Coronary artery (tissue), 2 donors: Measurements from ENCODE around the gene MSGN1.
"Not testable (repeated sequence)": the region's sequence is repeated elsewhere in the genome, so short reads cannot be mapped to it uniquely, and the experiment has no call there.

Experiments used
- DNase-seq: peaks from one replicate; pipeline ENCODE4 v3.0.0-alpha.2; 2017; ENCODE audit warnings: low spot score
- H3K27ac ChIP-seq, 2 donors: fragments of 200-600 bp; sonication (generic); one replicate each; pipeline ENCODE4 v1.5.1; 2016 to 2019
- H3K4me3 ChIP-seq: fragments of 200-600 bp; sonication (generic); 2 replicates; pipeline ENCODE4 v1.5.1; 2016; ENCODE audit warnings: mild to moderate bottlenecking, moderate library complexity
- CTCF ChIP-seq: fragments of 200-600 bp; sonication (generic); IDR thresholded peaks from one replicate; pipeline ENCODE4 v1.5.1; 2019; ENCODE audit warnings: antibody characterized with exemption

The MSGN1 gene

GRCh38 chr2:17815468-17816184 is 634 bp upstream of the MSGN1 start:
- H3K27ac ChIP-seq: no peak overlapping the region
- TF ChIP-seq CTCF: no peak
- DNase-seq: no peak
- H3K4me3 ChIP-seq: no peak overlapping the region

GRCh38 chr2:17818235-17818815 is 2.1 kb downstream of the MSGN1 start:
- DNase-seq: no peak
- TF ChIP-seq CTCF: no peak
- Histone ChIP-seq H3K27ac (no peak overlapping the region), H3K4me3 (no peak overlapping the region)

GRCh38 chr2:17821080-17821479 is 4.8 kb downstream of the MSGN1 start:
- Histone ChIP-seq H3K27ac (peak overlapping the region in 1 of 2 donors; percentile 17), H3K4me3 (no peak overlapping the region)
- no peak for TF ChIP-seq CTCF
- DNase-seq: no peak

GRCh38 chr2:17821535-17822444 is 5.5 kb downstream of the MSGN1 start:
- H3K4me3 ChIP-seq: no peak overlapping the region
- DNase-seq: no peak
- peak overlapping the region; percentile 5 to 21 for H3K27ac ChIP-seq
- no peak for TF ChIP-seq CTCF

GRCh38 chr2:17822445-17823117 is 6.3 kb downstream of the MSGN1 start:
- Histone ChIP-seq H3K4me3 (no peak overlapping the region), H3K27ac (peak overlapping the region in 1 of 2 donors; percentile 21)
- no peak for TF ChIP-seq CTCF
- DNase-seq: no peak

- not testable (repeated sequence) for H3K27ac ChIP-seq, H3K4me3 ChIP-seq, DNase-seq
These were observed 7.4 kb downstream of the MSGN1 start for GRCh38 chr2:17823646-17824045.

GRCh38 chr2:17827316-17827715 is 11.1 kb downstream of the MSGN1 start:
- no peak for DNase-seq
- H3K27ac ChIP-seq: no peak overlapping the region
- H3K4me3 ChIP-seq: no peak overlapping the region
- TF ChIP-seq CTCF: no peak
